Subcutaneous adipose tissue (tissue), 4 donors: ENCODE results near the gene ETFB. TPM values are rescaled to one million over a fixed set of nuclear protein-coding genes. Genes with fewer than 3 reads are reported as not detected.

Source experiments
- CTCF ChIP-seq: fragments of 450-650 bp; IDR thresholded peaks from one replicate; pipeline ENCODE4 v1.5.1; 2016; ENCODE audit warnings: low read depth, mild to moderate bottlenecking, control low read depth, antibody characterized with exemption, moderate library complexity
- total RNA-seq, 4 donors: library from RNA; depleted of rRNA; stranded (reverse); fragments of >200 nt; gene quantifications; one replicate each; pipeline ENCODE4 v1.1.0, GENCODE V29; 2016

Gene ETFB
- total RNA-seq, 4 donors from 2014 or later, result 116 to 444 (median 155) TPM

- no peak for TF ChIP-seq CTCF
Observed at GRCh38 chr19:51396175-51396574, 30.0 kb upstream of the ETFB start.

- TF ChIP-seq CTCF, result no peak
Observed at GRCh38 chr19:51394050-51394836, 28.1 kb upstream of the ETFB start.

GRCh38 chr19:51392701-51393100 lies 26.5 kb upstream of the ETFB start:
- no peak for TF ChIP-seq CTCF

GRCh38 chr19:51391073-51391611 lies 25.0 kb upstream of the ETFB start:
- no peak for TF ChIP-seq CTCF

GRCh38 chr19:51389143-51389542 lies 23.0 kb upstream of the ETFB start:
- TF ChIP-seq CTCF, result no peak

- no peak for TF ChIP-seq CTCF
Observed at GRCh38 chr19:51387924-51388389, 21.8 kb upstream of the ETFB start, which contains the start of gene LIM2. LIM2 (minus strand) TSS chr19:51387974; CDS start chr19:51387443, 531 bp downstream.

- no peak for TF ChIP-seq CTCF
Observed at GRCh38 chr19:51386882-51387520, 20.8 kb upstream of the ETFB start.
